Mucosa of rectum (tissue), 2 donors: Measurements from ENCODE around the gene CEACAM7.

ENCODE experiments used
- H3K27ac ChIP-seq, 2 donors: one replicate each; pipeline ENCODE4 v1.7.0; 2013; ENCODE audit warnings: inconsistent platforms in 2 of 2, low read depth in 2 of 2, low read length in 2 of 2
- H3K27me3 ChIP-seq, 2 donors: one replicate each; pipeline ENCODE4 v1.7.0; 2013; ENCODE audit warnings: low read length in 2 of 2; ENCODE audit not compliant: control insufficient read depth in 2 of 2, insufficient read depth in 2 of 2
- H3K36me3 ChIP-seq, 2 donors: one replicate each; pipeline ENCODE4 v1.7.0; 2013; ENCODE audit warnings: low read length in 2 of 2; ENCODE audit not compliant: control insufficient read depth in 2 of 2, insufficient read depth in 2 of 2
- H3K4me1 ChIP-seq, 2 donors: one replicate each; pipeline ENCODE4 v1.7.0; 2013; ENCODE audit warnings: low read length in 2 of 2, mild to moderate bottlenecking in 1 of 2; ENCODE audit not compliant: control insufficient read depth in 2 of 2, insufficient read depth in 2 of 2
- H3K4me3 ChIP-seq, 2 donors: one replicate each; pipeline ENCODE4 v1.7.0; 2013; ENCODE audit warnings: low read length in 2 of 2
- H3K9ac ChIP-seq, 2 donors: one replicate each; pipeline ENCODE4 v1.7.0; 2013; ENCODE audit warnings: low read length in 2 of 2, low read depth in 1 of 2, mild to moderate bottlenecking in 1 of 2
- H3K9me3 ChIP-seq, 2 donors: one replicate each; pipeline ENCODE4 v1.7.0; 2013; ENCODE audit warnings: low read length in 2 of 2; ENCODE audit not compliant: control insufficient read depth in 2 of 2
- donor health status: healthy.
- donor health status: Normal muscosa, but diverticular disease.

Gene CEACAM7

DNA sequence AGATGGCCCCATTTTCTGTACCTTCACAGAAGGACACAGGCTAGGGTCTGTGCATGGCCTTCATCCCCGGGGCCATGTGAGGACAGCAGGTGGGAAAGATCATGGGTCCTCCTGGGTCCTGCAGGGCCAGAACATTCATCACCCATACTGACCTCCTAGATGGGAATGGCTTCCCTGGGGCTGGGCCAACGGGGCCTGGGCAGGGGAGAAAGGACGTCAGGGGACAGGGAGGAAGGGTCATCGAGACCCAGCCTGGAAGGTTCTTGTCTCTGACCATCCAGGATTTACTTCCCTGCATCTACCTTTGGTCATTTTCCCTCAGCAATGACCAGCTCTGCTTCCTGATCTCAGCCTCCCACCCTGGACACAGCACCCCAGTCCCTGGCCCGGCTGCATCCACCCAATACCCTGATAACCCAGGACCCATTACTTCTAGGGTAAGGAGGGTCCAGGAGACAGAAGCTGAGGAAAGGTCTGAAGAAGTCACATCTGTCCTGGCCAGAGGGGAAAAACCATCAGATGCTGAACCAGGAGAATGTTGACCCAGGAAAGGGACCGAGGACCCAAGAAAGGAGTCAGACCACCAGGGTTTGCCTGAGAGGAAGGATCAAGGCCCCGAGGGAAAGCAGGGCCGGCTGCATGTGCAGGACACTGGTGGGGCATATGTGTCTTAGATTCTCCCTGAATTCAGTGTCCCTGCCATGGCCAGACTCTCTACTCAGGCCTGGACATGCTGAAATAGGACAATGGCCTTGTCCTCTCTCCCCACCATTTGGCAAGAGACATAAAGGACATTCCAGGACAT lies 7.0 kb upstream of the CEACAM7 start:
- no peak overlapping the region for H3K27ac ChIP-seq
- no peak overlapping the region for H3K4me3 ChIP-seq
- H3K9ac ChIP-seq = no peak overlapping the region
- no peaks in the 10 kb centered on the region for H3K9me3 ChIP-seq
- H3K27me3 ChIP-seq = peaks cover 0 to 4% of the 10 kb centered on the region in 2 donors
- H3K36me3 ChIP-seq = no peaks in the 10 kb centered on the region
- H3K4me1 ChIP-seq = peaks cover 12 to 28% of the 10 kb centered on the region in 2 donors

DNA sequence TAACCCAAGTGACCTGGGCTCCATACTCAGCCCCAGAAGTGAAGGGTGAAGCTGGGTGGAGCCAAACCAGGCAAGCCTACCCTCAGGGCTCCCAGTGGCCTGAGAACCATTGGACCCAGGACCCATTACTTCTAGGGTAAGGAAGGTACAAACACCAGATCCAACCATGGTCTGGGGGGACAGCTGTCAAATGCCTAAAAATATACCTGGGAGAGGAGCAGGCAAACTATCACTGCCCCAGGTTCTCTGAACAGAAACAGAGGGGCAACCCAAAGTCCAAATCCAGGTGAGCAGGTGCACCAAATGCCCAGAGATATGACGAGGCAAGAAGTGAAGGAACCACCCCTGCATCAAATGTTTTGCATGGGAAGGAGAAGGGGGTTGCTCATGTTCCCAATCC lies 6.1 kb upstream of the CEACAM7 start:
- Histone ChIP-seq H3K4me3 (no peak overlapping the region), H3K27ac (no peak overlapping the region), H3K36me3 (no peaks in the 10 kb centered on the region), H3K9ac (no peak overlapping the region), H3K4me1 (peaks cover 6 to 19% of the 10 kb centered on the region in 2 donors), H3K9me3 (no peaks in the 10 kb centered on the region), H3K27me3 (peaks cover 0 to 4% of the 10 kb centered on the region in 2 donors)

DNA sequence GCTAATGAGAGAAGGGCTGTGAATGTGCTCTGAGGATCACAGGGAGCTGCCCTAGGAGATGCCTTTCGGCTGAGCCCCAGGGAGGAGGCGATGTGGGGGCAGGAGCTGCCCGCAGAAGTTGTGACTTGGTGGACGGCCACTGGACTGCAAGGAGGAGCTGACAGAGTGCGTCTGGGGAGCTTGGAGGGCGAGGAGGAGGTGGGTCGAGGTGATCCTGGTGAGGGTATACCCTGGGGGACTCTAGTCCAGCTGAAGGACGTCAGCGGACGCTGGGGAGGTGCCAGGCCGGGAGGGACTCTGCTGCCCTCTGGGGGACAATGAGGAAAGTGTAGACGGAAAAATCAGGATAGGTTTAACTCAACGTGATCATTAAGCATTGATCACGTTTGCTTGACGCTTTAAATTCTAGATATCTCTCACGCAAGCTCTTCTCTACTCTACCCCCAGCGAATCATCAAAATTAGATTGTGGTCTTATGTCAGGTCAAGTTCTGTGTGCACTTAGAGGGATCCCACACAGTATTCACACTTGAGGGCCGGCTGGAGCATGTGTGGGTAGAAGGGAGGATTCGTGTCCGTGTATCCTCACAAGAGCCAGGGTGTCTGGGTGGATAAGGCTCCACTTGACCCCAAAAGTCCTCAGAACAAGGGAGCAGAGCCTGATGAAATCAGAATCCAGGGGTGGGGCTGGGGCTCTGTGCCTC lies 3.3 kb upstream of the CEACAM7 start:
- H3K27me3 ChIP-seq = peaks cover 0 to 3% of the 10 kb centered on the region in 2 donors
- peaks cover under 1 to 2% of the 10 kb centered on the region in 2 donors for H3K4me1 ChIP-seq
- H3K36me3 ChIP-seq = no peaks in the 10 kb centered on the region
- no peaks in the 10 kb centered on the region for H3K9me3 ChIP-seq
- H3K4me3 ChIP-seq = no peak overlapping the region
- H3K27ac ChIP-seq = no peak overlapping the region
- no peak overlapping the region for H3K9ac ChIP-seq

DNA sequence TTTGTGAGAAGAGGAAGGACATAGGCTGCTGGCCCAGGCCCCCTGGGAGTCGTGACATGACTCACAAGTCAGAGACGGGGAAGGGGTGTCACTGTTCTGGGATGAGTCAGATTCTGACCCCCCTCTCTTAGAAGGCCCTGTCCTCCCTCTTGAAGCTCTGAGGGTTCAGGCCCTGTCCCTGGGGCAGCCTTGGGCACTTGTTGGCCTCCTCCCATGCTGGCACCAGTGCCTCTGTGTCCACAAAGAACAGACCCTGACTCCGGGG lies 2.7 kb upstream of the CEACAM7 start:
- Histone ChIP-seq H3K27me3 (peaks cover 0 to 2% of the 10 kb centered on the region in 2 donors), H3K4me3 (no peak overlapping the region), H3K9ac (no peak overlapping the region)

DNA sequence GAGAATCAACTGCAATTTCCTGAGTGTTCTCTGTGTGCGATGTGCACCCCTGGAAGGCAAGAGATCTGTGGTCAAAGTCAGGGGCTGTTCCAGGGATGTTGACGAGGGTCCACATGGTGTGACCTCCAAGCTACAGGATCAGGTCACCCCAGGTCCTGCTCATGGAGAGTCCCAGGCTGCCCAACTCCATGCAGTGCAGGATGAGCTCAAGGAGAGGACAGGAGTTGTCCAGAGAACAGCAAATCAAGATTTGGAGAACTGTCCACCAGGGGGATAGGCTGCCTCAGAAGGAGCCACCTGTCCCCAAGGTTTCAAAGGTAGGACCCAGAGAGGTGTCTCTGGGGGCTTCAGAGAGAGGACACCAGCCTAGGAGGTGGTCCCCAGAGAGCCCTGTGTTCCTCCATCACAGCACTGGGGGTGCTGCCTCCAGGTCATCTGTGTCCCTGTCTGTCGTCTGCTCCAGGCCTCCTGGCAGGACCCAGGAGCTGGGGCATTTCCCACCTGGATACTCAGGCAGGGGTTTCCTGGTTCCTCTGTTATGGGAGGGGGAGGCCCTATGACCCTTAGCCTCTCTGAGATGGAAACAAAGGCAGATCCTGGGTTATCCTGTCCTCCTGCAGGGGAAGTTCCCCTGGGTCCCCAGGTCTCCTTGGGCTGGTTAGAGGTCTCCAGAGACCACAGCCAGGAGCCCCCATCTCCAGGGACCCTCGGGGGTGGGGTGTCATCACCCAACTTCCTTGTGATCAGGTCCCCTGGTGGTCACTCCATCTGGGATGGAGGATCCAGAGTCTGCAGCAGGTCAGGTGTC lies 2.1 kb upstream of the CEACAM7 start:
- H3K36me3 ChIP-seq = no peaks in the 10 kb centered on the region
- H3K27me3 ChIP-seq = peaks cover 0 to 2% of the 10 kb centered on the region in 2 donors
- no peak overlapping the region for H3K9ac ChIP-seq
- no peaks in the 10 kb centered on the region for H3K9me3 ChIP-seq
- peaks cover 0 to 2% of the 10 kb centered on the region in 2 donors for H3K4me1 ChIP-seq
- H3K27ac ChIP-seq = no peak overlapping the region
- no peak overlapping the region for H3K4me3 ChIP-seq

More for the DNA sequence above, 2.7 kb upstream of the CEACAM7 start:
- no peaks in the 10 kb centered on the region for H3K36me3 ChIP-seq
- H3K9me3 ChIP-seq = no peaks in the 10 kb centered on the region
- peaks cover 0 to 2% of the 10 kb centered on the region in 2 donors for H3K4me1 ChIP-seq
- H3K27ac ChIP-seq = no peak overlapping the region

DNA sequence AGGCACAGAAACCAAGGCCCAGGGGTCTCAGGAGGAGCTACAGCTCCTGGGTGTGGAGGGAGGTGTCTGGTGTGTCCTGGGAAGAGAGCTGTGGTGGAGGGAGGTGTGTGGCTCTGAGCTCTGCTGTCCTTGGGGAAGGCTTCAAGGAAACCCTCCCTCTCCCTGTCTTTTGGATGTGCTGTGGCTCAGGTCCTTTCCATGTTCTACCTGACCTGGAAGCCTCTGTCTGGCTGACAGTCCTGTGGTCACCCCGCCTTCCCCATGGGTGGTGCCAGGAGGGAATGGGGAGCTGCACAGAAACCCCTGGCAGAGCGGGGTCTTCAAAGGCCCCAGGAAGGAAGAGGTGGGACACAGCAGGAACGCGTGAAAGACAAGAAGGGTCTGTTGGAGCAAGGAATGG lies 617 bp upstream of the CEACAM7 start:
- no peaks in the 10 kb centered on the region for H3K9me3 ChIP-seq
- H3K27me3 ChIP-seq = peaks cover 0 to 2% of the 10 kb centered on the region in 2 donors
- peaks cover 0 to 2% of the 10 kb centered on the region in 2 donors for H3K4me1 ChIP-seq
- no peaks in the 10 kb centered on the region for H3K36me3 ChIP-seq
- peak overlapping the region; percentile 63 to 76 for H3K27ac ChIP-seq
- H3K4me3 ChIP-seq = no peak overlapping the region
- H3K9ac ChIP-seq = no peak overlapping the region

DNA sequence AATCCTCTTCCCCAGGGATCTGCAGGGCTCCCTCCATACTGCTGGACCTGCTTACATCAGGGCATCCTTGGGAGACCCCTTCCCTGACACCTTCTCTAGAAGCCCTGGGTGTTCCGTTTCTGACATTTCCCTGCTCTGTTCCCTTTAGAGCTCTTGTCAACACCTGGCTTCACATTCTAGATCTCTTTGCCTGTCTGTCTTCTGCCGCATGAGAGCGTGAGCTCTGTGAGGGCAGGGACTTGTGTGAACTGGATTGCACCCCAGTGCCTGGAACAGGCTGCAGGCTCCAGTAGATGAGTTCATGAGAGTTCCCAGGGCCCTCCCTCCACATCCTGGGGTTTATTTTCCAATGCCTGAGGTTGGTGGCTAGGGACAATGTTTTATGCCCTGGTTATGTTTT lies 651 bp downstream of the CEACAM7 start:
- Histone ChIP-seq H3K4me1 (peaks cover 4 to 9% of the 10 kb centered on the region in 2 donors), H3K9ac (peak overlapping the region; percentile 40 to 54), H3K36me3 (peaks cover 0 to 2% of the 10 kb centered on the region in 2 donors), H3K4me3 (peak overlapping the region; percentile 54 to 70), H3K9me3 (no peaks in the 10 kb centered on the region), H3K27ac (peak overlapping the region; percentile 76 to 84), H3K27me3 (peaks cover 0 to 2% of the 10 kb centered on the region in 2 donors)

DNA sequence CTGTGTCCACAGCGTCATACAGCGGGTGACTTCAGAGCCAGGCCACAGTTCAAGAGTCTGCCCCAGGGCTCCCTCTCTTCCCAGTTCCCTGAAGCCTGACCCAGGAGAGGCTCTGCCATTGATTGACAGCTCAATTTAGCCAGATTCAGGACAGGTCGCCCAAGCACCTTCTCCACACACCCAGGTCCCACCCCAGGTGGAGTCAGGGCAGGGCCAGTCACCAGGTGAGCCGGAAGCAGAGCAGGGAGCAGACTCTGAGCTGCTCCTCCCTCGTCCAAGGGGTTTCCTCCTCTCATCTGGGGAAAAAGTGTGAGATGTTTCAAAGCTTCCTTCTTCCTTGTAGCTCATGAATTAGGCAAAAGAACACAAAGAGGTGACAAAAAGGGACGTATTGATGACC lies 5.6 kb downstream of the CEACAM7 start:
- H3K4me1 ChIP-seq = peaks cover 7 to 9% of the 10 kb centered on the region in 2 donors
- H3K27me3 ChIP-seq = peaks cover under 1 to 2% of the 10 kb centered on the region in 2 donors

DNA sequence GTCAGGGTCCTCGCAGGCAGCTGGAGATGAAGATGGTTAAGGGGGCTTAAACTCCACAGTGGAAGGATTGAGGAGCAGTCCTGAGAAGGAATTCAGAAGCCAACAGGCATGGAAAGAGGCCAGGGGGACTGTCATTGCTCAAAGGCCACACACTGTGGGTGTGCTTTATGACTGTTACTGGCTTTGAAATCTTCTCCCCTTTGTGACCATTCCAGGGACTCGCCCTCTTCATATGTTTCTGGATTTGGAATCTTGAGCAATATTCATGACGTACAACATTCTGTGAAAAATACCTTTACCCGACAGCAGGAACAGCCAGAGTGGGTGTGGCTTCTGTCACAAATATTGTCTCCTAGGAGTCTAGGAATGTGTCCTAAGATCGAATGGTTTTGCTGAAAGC lies 16.6 kb downstream of the CEACAM7 start:
- H3K36me3 ChIP-seq = peaks cover 0 to 2% of the 10 kb centered on the region in 2 donors
- H3K4me3 ChIP-seq = no peak overlapping the region
- peak overlapping the region; percentile 77 to 89 for H3K27ac ChIP-seq
- peaks cover 13 to 35% of the 10 kb centered on the region in 2 donors for H3K4me1 ChIP-seq
- H3K9me3 ChIP-seq = peaks cover 0 to 3% of the 10 kb centered on the region in 2 donors
- peaks cover 3 to 9% of the 10 kb centered on the region in 2 donors for H3K27me3 ChIP-seq
- peak overlapping the region in 1 of 2 donors; percentile 47 for H3K9ac ChIP-seq

More for the DNA sequence above, 5.6 kb downstream of the CEACAM7 start:
- Histone ChIP-seq H3K9ac (peak overlapping the region; percentile 15 to 26), H3K4me3 (peak overlapping the region; percentile 3 to 38), H3K9me3 (no peaks in the 10 kb centered on the region), H3K27ac (peak overlapping the region; percentile 81 to 84), H3K36me3 (peaks cover 0 to 2% of the 10 kb centered on the region in 2 donors)
